HG03520 (cell line): Measurements from ENCODE around the gene HOTAIR.

Experiments used
- ATAC-seq: cut with Tn5 transposase; IDR thresholded peaks from one replicate; pipeline ENCODE4 v1.9.1; 2021; ENCODE audit warnings: mild to moderate bottlenecking, moderate library complexity; ENCODE audit not compliant: unreplicated experiment

HOTAIR gene

GRCh38 chr12:53974084-53975063, at the start of gene HOTAIR:
TSS of gene HOTAIR (minus strand) at chr12:53974954.
- ATAC-seq = no peak

GRCh38 chr12:54024127-54024526, 49.4 kb upstream of the HOTAIR start:
- no peak for ATAC-seq

- no peak for ATAC-seq
Observed at GRCh38 chr12:54022960-54023884, 48.5 kb upstream of the HOTAIR start.

- ATAC-seq = no peak
Observed at GRCh38 chr12:54021432-54022013, 46.8 kb upstream of the HOTAIR start.

- ATAC-seq = no peak
Observed at GRCh38 chr12:54020591-54021405, 46.0 kb upstream of the HOTAIR start.

GRCh38 chr12:54019924-54020590, 45.3 kb upstream of the HOTAIR start:
- ATAC-seq = no peak

GRCh38 chr12:54019091-54019811, 44.5 kb upstream of the HOTAIR start:
- no peak for ATAC-seq

- ATAC-seq = no peak
Observed at GRCh38 chr12:54018468-54018984, 43.8 kb upstream of the HOTAIR start.

- peak; percentile 63 for ATAC-seq
Observed at GRCh38 chr12:54017878-54018467, 43.2 kb upstream of the HOTAIR start.

GRCh38 chr12:54017027-54017788, 42.5 kb upstream of the HOTAIR start:
- peak; percentile 27 for ATAC-seq

- no peak for ATAC-seq
Observed at GRCh38 chr12:54016478-54016964, 41.8 kb upstream of the HOTAIR start.

- ATAC-seq = no peak
Observed at GRCh38 chr12:54016051-54016450, 41.3 kb upstream of the HOTAIR start.

- ATAC-seq = no peak
Observed at GRCh38 chr12:54015018-54015931, 40.5 kb upstream of the HOTAIR start.

GRCh38 chr12:54014377-54015017, 39.7 kb upstream of the HOTAIR start:
- ATAC-seq = no peak

GRCh38 chr12:54012631-54013409, 38.1 kb upstream of the HOTAIR start:
- no peak for ATAC-seq
